Stimulated activated CD4-positive, alpha-beta T cell treated with anti-CD3 and anti-CD28 coated beads, Interleukin-4, amount 100 ng/mL, for 1 hour (primary cell): ENCODE results near the gene METRNL.
A peak's percentile ranks its signal among the peaks of the same experiment; 100 is the strongest.
"Not testable (repeated sequence)": the region's sequence is repeated elsewhere in the genome, so short reads cannot be mapped to it uniquely, and the experiment has no call there.

Experiments
- DNase-seq: peaks from one replicate; pipeline ENCODE4 v3.0.0-alpha.2; 2020

Gene METRNL, protein sequence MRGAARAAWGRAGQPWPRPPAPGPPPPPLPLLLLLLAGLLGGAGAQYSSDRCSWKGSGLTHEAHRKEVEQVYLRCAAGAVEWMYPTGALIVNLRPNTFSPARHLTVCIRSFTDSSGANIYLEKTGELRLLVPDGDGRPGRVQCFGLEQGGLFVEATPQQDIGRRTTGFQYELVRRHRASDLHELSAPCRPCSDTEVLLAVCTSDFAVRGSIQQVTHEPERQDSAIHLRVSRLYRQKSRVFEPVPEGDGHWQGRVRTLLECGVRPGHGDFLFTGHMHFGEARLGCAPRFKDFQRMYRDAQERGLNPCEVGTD

DNA sequence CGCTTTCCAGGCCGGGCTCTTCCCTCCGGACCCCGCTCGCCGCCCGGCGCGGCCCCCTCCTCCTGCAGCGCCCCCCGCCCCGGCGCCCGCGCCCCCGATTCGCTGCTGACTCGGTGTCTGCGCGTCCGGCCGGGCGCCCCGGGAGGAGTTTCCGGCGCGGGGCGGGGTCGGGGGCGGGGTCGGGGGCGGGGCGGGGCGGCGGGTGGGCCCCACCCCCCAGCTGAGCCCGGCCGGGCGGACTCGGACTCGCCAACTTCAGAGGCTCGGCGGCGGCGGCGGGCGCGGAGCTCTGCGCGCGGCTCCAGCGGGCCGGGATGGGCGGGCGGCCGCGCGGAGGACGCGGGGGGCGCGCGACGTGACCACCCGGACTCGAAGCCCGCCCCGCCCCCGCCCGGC, at the start of gene METRNL:
METRNL (plus strand) TSS at position 258 of the 396 bp plus-strand sequence. CDS start 207 bp downstream, outside the sequence.
- peak; percentile 61 for DNase-seq

DNA sequence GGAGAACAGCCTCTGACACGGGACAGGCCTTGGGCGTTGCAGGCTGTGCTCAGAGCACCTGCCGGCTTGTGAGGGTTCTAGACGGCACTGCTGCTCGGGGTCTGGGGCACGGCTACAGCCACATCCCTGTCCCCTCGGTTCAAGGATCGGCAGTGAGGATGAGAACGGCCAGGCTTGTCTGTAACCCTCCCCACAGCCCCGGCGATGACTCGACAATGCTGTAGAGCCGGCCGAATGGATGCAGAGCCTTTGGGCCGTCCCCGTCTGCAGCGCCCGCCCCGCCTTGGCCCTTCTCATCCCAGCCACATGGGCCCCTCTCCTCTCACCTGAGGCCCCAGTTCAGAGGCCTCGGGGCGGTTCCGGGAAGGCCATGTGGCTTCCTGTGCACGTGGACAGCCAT, 49.0 kb upstream of the METRNL start:
- no peak for DNase-seq

DNA sequence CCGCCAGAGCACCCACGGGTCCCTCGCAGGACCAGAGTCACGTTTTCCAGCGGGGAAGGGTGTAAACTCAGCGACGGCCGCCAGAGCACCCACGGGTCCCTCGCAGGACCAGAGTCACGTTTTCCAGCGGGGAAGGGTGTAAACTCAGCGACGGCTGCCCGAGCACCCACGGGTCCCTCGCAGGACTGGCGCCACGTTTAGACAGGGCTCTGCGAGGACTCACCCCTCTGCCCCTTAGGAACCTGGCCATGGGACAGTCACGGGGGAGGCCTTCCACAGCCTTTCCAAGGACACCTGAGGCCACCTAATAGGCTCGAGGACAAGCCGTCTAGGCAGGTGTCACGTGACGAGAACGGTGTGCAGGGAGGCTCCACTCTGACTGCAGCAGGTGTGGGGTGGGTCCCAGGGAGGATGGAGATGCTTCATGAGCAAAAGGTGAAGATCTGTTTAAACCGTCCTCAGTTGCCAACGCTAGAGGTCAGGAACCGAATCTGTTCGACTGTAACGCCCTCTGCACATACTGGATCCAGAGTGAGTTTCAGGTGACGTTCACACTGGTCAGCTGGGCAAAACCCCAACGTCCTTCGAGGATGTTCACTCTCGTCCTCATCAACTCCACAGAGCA, 48.0 kb upstream of the METRNL start:
- DNase-seq = no peak

DNA sequence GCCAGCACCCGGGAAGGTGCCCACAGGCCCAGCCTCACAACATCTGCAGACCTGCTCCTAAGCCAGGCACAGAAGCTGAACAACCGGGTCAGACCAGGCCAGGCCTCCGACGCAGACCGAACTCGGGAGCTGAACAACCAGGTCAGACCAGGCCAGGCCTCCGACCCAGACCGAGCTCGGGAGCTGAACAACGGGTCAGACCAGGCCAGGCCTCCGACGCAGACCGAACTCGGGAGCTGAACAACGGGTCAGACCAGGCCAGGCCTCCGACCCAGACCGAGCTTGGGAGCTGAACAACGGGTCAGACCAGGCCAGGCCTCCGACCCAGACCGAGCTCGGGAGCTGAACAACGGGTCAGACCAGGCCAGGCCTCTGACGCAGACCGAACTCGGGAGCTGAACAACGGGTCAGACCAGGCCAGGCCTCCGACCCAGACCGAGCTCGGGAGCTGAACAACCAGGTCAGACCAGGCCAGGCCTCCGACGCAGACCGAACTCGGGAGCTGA, 47.4 kb upstream of the METRNL start:
- DNase-seq = not testable (repeated sequence)

DNA sequence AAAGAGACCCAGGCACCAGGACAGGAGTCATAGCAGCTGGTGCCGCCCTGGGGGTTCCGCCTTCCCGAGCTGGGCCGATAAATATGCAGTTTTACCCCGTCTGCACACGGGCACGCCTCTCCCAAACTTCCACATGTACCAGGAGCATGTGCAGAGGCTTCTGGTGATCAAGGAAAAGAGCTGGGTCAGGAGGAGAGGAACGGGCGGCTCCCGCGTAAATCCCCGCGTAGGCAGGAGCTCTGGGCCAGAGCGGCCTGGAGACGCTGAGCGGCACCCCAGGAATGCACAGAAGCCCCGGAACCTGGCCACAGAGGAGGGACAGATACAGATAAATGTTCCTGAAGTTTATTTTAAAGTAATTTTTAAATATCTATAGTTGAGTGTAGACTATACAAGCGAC, 46.6 kb upstream of the METRNL start:
- DNase-seq = no peak

DNA sequence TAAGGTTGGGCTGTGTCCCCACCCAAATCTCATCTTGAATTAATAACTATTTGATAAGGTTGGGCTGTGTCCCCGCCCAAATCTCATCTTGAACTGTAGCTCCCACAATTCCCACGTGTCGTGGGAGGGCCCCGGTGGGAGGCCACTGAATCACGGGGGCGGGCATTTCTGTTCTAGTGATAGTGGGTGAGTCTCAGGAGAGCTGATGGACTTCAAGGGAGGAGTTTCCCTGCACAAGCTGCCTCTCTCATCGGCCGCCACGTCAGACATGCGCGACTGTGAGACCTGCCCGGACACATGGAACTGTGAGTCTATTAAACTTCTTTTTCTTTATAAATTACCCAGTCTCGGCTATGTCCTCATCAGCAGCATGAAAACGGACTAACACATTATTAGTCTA, 44.9 kb upstream of the METRNL start:
- no peak for DNase-seq

DNA sequence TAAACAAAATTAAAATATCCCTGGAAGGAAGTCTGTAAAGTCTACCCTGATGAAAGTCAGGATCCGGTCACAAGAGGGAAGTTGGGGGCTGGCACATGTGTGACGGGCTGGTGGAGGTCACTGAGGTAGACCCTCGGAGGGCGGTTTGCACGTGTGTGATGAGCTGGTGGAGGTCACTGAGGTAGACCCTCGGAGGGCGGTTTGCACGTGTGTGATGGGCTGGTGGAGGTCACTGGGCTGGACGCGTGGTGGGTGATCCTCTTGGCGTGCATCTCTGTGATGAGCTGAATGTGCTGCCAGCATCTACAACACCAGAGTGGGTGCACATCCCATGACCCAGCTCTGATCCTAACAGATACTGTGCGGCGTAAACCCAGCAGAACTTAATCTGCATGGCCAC, 43.7 kb upstream of the METRNL start:
- DNase-seq = no peak

DNA sequence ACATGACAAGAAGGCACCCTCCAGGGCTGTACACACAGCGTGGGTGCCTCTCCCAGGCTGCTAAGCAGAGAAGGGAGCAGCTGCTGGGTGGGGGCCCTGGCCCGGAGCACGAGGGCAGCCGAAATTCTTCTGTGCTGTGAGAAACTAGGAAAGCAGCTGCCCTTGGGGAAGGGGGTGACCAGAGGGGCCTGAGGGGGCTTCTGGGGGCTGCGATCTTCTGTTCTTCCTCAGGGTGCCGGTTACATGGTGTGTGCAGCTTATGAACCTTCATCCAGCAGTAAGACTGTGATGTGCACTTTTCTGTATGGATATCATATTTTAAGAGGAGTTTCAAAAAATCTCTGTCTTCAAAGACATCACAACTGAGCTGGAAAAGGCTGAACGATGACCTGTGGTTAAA, 43.2 kb upstream of the METRNL start:
- DNase-seq = no peak

DNA sequence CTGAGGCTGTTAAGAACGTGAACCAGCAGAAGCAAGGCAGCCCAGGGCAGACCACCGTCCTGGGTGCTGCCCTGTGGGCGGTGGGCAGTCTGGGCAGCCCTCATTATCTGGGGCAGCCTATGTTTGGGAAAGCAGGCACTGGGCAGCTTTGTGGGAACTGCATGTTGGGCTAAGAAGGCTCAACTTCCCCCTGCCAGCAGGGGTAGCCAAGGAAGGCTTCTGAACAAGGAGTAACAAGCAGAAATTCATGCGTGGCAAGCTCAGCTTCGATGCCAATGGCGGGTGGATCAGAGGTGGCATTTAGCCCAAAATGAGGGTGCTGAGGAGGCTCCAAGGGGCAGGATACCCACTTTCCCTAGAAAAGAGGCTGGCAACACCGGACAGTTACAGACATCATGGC, 42.7 kb upstream of the METRNL start:
- DNase-seq = no peak

DNA sequence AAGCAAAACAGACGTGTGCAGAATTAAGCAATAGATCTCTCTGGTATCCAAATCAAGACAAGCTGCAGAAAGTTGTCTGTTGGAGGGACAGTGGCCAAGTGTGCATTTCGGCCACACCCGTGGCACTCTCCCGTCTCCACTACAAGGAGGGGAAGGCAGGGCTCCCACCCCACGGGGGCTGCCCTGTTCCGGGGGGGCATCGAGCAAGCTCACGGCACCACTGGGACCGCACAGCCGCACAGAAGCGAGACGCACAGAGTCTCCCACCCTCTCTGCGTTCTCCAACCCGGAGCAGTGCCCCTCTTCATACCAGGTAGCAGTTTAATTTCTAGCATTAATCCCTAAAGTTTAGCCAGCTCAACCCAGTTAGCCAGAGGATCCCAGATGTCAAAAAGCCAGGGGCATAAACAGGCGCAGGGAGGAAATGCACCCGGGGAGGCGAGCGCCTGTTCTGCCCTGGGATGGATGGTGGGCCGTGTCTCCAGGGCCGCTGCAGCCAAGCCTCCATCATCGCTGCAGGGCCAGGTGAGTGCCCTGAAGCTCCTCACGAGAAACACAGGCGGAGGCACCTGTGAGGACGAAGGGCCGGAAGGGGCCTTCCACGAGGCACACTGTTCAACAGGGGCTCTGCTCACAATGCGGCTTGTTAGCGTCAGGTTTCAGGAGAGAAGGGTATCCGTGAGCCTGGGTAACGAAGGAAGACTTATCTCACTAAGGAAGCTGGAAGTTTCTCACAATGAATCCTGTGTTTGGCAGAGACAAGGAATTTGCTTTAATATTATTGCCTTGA, 42.1 kb upstream of the METRNL start:
- no peak for DNase-seq

DNA sequence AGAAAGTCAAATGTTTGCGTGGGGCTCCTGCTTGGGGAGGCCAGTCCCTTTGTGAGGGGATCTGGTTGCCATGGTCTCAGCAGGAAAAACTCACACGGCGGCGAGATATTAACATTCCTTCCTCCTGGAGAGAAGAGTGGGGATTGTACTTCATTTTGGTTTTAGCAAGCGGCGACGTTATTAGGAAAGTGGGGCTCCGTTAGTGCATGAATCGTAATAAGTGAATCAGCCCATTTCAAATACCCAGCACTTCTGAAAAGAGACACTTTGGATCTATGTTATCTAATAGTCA, 41.6 kb upstream of the METRNL start:
- DNase-seq = no peak

DNA sequence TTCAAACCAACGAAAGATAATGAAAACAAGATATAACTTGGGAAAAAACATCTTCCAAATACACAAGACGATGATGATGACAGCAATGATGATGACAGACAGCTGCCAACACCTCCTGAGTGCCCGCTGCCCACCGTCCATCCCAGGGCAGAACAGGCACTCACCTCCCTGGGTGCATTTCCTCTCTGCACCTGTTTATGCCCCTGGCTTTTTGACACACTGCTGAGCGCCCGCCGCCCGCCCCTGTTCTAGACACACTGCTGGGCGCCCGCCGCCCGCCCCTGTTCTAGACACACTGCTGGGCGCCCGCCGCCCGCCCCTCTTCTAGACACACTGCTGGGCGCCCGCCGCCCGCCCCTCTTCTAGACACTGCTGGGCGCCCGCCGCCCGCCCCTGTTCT, 40.4 kb upstream of the METRNL start:
- not testable (repeated sequence) for DNase-seq

DNA sequence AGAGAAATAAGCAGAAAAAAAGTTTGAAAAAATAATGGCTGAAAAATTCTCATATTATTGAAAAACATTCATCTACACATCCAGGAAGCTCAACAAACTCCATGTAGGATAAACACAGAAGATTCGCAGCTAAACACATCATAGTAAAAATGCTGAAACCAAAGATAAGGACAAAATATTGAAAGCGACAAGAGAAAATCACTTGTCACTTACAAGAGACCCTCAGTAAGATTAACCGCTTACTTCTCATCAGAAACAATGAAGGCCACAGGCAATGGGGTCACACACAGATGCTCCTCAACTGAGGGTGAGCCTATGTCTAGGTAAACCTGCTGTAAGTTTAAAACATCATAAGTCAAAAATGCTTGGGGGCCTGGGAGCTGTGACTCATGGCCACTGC, 38.1 kb upstream of the METRNL start:
- no peak for DNase-seq

DNA sequence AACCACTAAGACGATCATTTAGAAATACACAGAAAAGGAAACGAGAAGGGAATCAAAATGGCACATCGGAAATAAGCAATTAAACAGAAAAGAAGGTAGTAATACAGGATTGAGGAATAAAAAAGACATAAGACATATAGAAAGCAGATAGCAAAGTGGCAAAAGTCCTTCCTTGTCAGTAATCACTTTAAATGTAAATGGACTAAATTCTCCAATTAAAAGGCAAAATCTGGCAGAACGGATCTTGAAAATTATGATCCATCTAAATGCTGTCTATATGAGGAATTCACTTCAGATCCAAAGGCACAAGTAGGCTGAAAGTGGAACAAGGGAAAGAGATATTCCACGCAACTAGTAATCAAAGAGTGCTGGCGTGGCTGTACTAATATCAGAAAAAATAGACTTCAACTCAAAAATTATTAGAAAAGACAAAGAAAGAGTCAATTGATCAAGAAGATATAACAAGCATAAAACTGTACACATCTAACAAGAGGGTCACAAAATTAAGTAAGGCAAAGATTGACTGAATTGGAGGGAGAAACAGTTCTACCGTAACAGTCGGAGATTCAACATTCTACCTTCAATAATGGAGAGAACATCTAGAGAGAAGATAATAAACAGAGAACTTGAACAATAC, 36.8 kb upstream of the METRNL start:
- DNase-seq = no peak

DNA sequence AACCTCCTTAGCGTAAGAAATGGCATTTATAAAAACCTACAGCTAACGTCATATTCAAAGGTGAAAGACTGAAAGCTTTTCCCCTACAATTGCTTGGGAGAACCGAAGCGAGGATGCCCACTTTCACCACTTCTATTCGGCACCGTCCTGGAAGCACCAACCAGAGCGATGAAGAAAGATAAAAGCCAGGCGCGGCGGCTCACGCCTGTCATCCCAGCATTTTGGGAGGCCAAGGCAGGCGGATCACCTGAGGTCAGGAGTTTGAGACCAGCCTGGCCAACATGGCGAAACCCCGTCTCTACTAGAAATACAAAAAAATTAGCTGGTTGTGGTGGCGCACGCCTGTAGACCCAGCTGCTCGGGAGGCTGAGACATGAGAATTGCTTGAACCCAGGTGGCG, 34.9 kb upstream of the METRNL start:
- not testable (repeated sequence) for DNase-seq

DNA sequence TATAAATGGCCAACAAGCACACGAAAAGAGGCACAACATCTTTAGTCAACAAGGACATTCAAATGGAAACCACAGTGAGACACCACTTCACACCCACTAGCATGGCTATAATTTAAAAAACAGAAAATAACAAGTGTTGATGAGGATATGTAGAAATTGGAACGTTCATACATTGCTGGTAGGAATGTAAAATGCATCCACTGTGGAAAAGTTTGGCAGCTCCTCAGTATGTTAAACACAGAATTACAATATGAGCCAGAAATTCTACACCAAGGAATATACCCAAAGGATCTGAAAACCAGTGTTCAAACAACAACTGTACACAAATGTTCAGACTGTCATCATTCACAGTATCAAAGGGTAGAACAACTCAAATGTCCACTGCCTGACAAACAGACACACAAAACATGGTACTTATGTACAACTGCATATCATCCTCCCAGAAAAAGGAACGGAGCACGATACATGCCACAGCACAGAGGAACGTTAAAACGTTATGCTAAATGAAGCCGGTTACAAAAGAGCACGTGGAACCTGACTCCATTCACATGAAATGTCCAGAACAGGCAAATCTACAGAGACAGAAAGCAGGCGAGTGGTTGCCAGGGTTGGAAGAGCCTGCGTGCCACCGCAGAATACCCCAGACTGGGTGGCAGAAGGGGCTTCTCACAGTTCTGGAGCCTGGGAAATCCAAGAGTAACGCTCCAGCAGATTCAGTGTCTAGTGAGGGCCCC, 32.8 kb upstream of the METRNL start:
- DNase-seq = no peak

DNA sequence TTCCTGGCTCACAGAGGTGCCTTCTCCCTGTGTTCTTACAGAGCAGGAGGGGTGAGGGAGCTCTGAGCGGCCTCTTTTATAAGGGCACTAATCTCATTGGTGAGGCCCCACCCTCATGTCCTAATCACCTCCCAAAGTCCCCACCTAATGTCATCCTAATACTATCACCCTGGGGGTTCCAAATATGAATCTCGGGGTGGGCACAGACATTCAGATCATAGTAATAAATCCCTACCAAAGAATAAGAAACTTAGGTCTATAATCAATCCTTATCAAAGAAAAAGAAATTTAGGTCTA, 32.3 kb upstream of the METRNL start:
- DNase-seq = no peak

DNA sequence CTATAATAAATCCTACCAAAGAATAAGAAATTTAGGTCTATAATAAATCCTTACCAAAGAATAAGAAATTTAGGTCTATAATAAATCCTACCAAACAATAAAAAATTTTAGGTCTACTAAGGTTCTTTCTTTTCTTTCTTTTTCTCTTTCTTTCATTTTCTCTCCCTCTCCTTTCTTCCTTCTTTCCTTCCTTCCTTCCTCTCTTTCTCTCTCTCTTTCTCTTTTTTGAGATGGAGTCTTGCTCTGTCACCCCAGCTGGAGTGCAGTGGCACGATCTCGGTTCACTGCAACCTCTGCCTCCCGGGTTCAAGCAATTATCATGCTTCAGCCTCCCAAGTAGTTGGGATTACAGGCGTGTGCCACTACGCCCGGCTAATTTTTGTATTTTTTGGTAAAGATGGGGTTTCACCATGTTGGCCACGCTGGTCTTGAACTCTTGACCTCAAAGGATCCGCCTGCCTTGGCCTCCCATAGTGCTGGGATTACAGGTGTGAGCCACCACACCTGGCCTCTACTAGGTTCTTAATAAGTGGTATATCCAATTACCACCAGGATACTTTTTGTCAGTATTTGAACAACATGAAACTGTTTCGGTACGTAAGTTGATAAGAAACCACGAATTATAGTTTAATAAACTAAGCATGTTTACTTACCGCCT, 31.5 kb upstream of the METRNL start:
- not testable (repeated sequence) for DNase-seq

DNA sequence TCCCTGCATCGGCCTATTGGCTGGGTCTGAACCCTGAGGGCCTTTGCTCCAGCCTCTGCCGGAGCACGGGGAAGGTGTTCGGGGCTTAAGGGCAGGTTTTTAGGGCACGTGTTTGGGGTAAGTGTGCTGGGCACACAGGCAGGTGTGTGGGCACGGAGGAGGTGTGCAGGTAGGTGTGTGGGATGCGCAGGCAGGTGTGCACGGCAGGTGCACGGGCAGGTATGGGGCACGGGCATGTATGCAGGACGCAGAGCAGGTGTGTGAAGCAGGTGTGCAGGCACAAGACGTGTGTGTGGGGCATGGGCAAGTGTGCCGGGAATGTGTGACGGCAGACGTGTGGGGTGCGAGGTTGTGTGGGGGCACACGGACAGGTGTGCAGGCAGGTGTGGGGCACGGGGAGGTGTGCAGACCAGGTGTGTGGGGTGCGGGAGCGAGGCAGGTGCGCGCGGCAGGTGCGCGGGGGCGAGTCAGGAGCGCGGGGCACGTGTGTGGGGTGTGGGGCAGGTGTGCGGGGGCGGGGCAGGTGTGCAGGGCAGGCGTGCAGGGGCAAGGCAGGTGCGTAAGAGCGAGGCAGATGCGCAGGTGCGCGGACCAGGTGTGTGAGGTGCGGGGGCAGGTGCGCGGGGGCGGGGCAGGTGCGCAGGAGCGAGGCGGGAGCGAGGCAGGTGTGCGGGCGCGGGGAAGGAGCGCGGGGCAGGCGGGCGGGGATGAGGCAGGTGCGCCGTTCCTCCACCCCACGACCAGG, 28.6 kb upstream of the METRNL start:
- DNase-seq = peak; percentile 17

DNA sequence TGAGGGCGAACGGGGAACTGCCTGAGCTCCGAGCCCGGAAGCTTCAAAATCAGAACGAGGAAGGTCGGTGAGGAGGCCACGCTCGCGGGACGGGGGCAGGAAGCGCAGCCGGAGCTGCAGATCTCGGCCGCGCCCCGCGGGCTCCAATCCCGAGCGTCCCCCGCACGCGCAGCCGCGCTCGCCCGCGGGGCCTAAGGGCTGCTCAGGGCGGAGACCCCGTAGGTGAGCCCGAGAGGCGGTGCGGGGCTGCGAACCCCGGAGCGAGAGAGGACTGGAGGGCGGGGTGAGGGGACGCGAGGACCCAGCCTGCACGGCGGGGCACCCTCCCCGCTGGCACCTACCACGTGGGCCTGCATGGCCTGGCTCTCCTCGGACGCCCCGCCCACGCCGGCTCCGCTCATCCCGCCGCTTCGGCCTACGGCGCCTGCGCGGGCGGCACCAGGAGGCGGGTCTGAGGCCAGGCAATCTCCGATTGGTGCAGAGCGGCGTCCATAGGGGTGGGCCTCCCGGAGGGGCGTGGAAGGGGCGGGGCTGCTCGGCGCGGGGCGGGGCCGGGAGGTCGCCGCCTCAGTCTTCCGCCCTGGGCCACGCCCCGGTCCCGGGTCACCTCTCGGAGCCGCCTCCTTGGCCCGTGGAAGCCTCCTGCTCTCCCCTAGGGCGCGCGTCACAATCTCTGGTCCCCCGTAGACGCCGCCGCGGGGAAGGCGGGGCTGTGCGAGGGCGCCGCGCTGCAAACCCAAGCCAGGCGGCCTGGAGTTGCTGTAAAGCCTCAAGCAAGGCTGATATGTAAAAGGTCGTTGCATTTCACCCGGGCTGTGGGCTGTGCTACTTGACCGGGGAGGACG, 27.8 kb upstream of the METRNL start:
- DNase-seq = peak; percentile 96

DNA sequence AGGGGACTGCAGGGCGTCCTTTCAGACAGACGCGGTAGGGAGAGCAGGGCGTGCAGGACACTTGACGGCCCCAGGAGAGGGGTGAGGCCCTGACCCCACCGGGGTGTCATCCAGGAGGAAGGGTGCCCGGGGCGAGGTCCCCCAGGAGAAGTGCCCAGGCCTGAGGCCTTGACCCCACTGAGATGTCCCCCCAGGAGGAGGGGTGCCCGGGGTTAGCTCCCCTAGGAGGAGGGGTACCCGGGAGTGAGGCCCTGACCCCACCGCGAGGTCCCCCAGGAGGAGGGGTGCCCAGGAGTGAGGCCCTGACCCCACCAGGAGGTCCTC, 27.2 kb upstream of the METRNL start:
- no peak for DNase-seq
